ENCODE measurements around the gene GGA3. TPM values are rescaled to one million over a fixed set of nuclear protein-coding genes. Genes with fewer than 3 reads are reported as not detected.
"Not testable (repeated sequence)": the region's sequence is repeated elsewhere in the genome, so short reads cannot be mapped to it uniquely, and the experiment has no call there.

GGA3 gene
- total RNA-seq, 2 donors from 2014 or later, result 32.5 to 48.4 TPM

DNA sequence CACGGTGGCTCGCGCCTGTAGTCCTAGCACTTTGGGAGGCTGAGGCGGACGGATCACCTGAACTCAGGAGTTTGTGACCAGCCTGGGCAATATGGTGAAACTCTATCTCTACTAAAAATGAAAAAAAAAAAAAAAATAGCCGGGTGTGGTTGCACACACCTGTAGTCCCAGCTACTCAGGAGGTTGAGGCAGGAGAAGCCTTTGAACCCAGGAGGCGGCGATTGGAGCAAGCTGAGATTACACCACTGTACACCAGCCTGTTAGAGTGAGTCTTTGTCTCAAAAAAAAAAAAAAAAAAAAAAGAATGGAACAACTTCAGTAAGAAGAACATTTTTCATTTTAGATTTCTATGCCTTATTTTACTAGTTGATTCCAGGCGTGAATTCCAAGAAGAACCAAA, 53.2 kb downstream of the GGA3 start:
- H3K36me3 ChIP-seq, result no peaks in the 10 kb centered on the region
- intact Hi-C loops (cut with DNase I), result no loop called here
- DNase-seq, result no peak
- no peak overlapping the region for H3K4me3 ChIP-seq
- H3K9me3 ChIP-seq, result no peaks in the 10 kb centered on the region
- H3K9ac ChIP-seq (ENCODE audit: low read depth in 2 of 2, low read length in 2 of 2), result no peak overlapping the region
- H3K4me1 ChIP-seq, result peaks cover 6% of the 10 kb centered on the region
- H3K27ac ChIP-seq, result no peak overlapping the region
- no peaks in the 10 kb centered on the region for H3K27me3 ChIP-seq
- TF ChIP-seq, protein P1, sequence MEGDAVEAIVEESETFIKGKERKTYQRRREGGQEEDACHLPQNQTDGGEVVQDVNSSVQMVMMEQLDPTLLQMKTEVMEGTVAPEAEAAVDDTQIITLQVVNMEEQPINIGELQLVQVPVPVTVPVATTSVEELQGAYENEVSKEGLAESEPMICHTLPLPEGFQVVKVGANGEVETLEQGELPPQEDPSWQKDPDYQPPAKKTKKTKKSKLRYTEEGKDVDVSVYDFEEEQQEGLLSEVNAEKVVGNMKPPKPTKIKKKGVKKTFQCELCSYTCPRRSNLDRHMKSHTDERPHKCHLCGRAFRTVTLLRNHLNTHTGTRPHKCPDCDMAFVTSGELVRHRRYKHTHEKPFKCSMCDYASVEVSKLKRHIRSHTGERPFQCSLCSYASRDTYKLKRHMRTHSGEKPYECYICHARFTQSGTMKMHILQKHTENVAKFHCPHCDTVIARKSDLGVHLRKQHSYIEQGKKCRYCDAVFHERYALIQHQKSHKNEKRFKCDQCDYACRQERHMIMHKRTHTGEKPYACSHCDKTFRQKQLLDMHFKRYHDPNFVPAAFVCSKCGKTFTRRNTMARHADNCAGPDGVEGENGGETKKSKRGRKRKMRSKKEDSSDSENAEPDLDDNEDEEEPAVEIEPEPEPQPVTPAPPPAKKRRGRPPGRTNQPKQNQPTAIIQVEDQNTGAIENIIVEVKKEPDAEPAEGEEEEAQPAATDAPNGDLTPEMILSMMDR (IDR thresholded peaks at IDR 0.05), result no peak

DNA sequence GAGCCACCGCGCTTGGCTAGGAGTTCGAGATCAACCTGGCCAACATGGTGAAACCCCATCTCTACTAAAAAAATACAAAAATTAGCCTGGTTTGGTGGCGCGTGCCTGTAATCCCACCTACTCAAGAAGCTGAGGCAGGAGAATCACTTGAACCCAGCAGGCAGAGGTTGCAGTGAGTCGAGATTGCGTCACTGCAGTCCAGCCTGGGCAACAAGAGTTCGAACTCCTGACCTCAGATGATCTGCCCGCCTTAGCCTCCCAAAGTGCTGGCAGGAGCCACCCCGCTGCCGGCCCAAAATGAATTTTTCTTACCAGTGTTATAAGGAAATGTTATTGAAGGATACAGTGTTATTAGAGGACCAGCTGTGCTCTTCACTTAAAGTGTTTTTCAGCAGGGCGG, 53.6 kb downstream of the GGA3 start:
- Histone ChIP-seq H3K4me3 (no peak overlapping the region), H3K27ac (no peak overlapping the region)
- intact Hi-C loops (cut with DNase I), result no loop called here

DNA sequence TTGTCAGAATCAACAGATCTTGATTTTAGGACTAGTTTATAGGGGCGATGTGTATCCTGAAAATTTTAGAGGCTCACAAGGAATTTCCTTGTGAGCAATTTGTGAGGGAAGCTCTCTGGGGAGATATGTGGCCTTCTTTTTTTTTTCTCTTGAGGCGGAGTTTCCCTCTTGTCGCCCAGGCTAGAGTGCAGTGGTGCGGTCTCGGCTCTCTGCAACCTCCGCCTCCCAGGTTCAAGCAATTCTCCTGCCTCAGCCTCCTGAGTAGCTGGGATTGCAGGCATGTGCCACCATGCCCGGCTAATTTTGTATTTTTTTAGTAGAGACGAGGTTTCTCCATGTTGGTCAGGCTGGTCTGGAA, 54.4 kb downstream of the GGA3 start:
- H3K9me3 ChIP-seq; H3K27ac ChIP-seq; H3K4me1 ChIP-seq; H3K36me3 ChIP-seq; DNase-seq; H3K27me3 ChIP-seq; H3K9ac ChIP-seq (ENCODE audit: low read depth in 2 of 2, low read length in 2 of 2); intact Hi-C loops (cut with DNase I): not testable (repeated sequence)
- H3K4me3 ChIP-seq, result peak overlapping the region; percentile 91

More for the DNA sequence above, 53.6 kb downstream of the GGA3 start:
- no peaks in the 10 kb centered on the region for H3K27me3 ChIP-seq
- no peak overlapping the region for H3K9ac ChIP-seq (ENCODE audit: low read depth in 2 of 2, low read length in 2 of 2)
- DNase-seq, result no peak
- H3K36me3 ChIP-seq, result no peaks in the 10 kb centered on the region
- no peaks in the 10 kb centered on the region for H3K9me3 ChIP-seq
- peaks cover 6% of the 10 kb centered on the region for H3K4me1 ChIP-seq
- TF ChIP-seq, protein P1 (IDR thresholded peaks at IDR 0.05), result no peak

DNA sequence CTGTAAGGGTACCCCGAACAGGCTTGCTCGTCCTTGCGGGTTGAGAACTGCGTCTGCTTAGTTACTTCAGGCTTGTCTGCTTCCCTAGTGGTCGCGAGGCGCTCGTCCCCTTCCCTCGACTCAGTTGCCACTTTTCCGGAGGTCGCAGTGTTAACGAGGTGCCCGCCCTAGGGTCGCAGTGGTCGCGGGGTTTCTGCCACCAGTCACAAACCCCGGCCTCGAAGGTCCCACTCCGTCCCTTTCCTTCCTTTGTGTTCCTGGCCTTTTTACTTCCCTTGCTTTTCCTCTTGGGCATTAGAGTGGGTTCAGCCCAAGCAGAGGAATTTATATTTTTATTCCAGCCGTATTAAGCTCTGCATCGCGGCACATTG, 55.6 kb downstream of the GGA3 start:
- Histone ChIP-seq H3K36me3 (no peaks in the 10 kb centered on the region), H3K9ac (ENCODE audit: low read depth in 2 of 2, low read length in 2 of 2) (peak overlapping the region; percentile 95 to 99), H3K27ac (peak overlapping the region; percentile 94), H3K4me3 (peak overlapping the region; percentile 91), H3K9me3 (no peaks in the 10 kb centered on the region), H3K27me3 (no peaks in the 10 kb centered on the region), H3K4me1 (peaks cover 6% of the 10 kb centered on the region)
- DNase-seq, result no peak
- TF ChIP-seq, protein P1 (IDR thresholded peaks at IDR 0.05), result no peak
- intact Hi-C loops (cut with DNase I), result no loop called here

DNA sequence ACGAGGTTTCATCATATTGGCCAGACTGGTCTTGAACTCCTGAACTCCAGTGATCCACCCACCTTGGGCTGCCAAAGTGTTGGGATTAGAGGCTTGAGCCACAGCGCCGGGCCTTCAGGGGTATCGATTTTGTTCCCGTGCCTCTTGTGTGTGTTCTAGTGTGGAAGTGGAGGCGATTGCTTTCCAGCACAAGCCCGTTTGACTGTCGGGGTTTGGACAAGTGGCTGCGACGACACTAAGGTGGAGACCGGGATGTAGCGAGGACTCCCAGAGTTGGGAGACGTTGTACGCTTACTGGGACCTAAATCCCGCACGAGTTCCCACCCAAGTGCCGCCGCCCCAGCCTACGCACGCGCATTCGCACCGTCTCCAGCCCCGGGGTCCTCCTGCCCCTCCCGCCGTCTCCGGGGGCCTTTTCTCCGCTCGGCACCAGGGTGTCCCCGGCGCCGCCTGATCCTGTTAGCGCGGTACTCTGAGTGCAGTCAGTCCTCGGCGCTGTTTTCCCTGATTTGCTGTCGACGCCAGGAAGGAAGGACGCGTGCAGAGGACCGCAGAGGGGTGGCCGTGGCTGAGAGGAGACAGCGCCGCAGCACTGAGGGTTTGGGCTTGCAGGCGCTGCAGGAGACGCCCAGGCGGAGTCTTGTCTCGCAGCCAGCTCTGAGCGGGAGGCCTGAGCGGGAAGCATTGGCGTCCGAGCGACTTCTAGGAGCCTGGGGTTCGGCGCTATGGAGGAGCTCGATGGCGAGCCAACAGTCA, 56.2 kb downstream of the GGA3 start, which contains the start of gene NUP85:
TSS of gene NUP85 (plus strand) at position 643 of the 756 bp plus-strand sequence. CDS start at position 726, 83 bp downstream.
- DNase-seq, result peak; percentile 95
- Histone ChIP-seq H3K9me3 (no peaks in the 10 kb centered on the region), H3K9ac (ENCODE audit: low read depth in 2 of 2, low read length in 2 of 2) (peak within 1 kb of the TSS; percentile 95 to 99), H3K27me3 (no peaks in the 10 kb centered on the region), H3K4me1 (peaks cover 6% of the 10 kb centered on the region), H3K36me3 (no peaks in the 10 kb centered on the region), H3K27ac (peak within 1 kb of the TSS; percentile 94), H3K4me3 (peak within 1 kb of the TSS; percentile 91)
- TF ChIP-seq, protein P1 (IDR thresholded peaks at IDR 0.05), result no peak
- intact Hi-C loops (cut with DNase I), result no loop called here

Measured in colonic mucosa (tissue), 4 donors.